Measurements from ENCODE around the gene NFXL1.

DNA sequence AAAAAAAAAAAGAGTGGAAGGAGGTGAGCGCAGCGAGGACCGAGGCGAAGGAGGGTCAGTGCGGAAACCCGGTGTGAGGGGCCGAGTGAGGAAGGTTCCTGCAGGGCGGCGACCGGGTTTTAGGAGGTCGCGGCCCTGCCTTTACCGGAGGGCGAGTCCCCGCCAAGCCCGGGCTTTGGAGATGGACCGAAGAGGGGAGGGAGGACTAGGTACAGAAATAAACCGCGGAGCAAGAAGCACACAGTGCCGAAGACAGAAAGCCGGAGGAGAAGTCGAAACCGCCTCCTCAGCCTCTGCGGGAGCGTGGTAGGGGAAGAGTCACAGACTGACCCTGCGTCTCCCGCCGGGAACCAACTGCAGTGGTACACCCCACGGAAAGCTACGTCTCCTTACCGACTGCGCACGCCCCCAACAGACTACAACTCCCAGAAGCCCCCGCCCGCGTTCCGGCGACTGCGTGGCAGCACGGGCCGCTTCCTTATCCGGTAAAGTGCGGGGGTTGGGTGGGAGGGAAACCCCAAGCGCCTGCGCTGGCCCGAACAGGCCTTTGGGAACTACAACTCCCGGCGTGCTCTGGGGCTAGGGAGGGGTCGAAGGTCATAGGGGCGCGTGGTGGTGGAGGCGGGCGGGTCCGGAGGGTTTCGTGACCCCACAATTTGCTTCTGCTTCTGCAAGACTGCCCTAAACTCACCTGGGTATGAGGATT lies at the start of gene NFXL1:
- TF ChIP-seq, protein P1, sequence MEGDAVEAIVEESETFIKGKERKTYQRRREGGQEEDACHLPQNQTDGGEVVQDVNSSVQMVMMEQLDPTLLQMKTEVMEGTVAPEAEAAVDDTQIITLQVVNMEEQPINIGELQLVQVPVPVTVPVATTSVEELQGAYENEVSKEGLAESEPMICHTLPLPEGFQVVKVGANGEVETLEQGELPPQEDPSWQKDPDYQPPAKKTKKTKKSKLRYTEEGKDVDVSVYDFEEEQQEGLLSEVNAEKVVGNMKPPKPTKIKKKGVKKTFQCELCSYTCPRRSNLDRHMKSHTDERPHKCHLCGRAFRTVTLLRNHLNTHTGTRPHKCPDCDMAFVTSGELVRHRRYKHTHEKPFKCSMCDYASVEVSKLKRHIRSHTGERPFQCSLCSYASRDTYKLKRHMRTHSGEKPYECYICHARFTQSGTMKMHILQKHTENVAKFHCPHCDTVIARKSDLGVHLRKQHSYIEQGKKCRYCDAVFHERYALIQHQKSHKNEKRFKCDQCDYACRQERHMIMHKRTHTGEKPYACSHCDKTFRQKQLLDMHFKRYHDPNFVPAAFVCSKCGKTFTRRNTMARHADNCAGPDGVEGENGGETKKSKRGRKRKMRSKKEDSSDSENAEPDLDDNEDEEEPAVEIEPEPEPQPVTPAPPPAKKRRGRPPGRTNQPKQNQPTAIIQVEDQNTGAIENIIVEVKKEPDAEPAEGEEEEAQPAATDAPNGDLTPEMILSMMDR (IDR thresholded peaks at IDR 0.05; ENCODE audit: insufficient read depth, low read length) = no peak
- TF ChIP-seq POLR2AphosphoS5 (IDR thresholded peaks at IDR 0.05; ENCODE audit: low read depth) = peak; percentile 91; the same call in 1 of the 2 replicates
